ENCODE results near the gene FOXK2. TPM values are rescaled to one million over a fixed set of nuclear protein-coding genes. Genes with fewer than 3 reads are reported as not detected.
"Not testable (repeated sequence)": the region's sequence is repeated elsewhere in the genome, so short reads cannot be mapped to it uniquely, and the experiment has no call there.

Gene FOXK2
- total RNA-seq, 1 donor from 2014 or later, result 51.0 TPM

DNA sequence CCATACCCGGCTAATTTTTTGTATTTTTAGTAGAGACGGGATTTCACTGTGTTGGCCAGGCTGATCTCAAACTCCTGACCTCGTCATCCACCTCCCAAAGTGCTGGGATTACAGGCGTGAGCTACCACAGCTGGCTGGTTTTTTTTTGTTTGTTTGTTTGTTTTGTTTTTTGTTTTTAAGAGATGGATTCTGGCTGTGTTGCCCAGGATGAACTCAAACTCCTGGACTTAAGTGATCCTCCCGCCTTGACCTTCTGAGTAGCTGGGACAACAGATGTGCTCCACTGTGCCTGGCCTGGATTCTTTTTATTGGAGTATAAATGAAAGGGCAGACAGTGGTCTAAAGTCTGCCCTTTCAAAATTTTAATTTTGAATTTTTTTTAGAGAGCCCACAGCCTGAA is 44.7 kb downstream of the FOXK2 start:
- DNase-seq (ENCODE audit: low spot score), result no peak

DNA sequence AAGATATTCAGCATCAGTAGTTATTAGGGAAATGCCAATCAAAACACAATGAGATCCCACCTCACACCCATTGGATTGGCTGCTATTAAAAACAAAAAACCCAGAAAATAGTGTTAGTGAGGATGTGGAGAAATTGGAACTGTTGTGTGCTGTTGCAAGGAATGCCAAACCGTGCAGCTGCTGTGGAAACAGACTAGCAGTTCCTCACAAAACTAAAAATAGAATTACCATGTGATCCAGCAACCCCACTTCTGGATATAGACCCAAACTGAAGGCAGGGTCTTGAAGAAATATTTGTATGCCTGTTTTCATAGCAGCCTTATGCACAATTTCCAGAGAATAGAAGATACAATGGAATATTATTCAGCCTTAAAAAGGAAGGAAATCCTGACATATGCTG is 46.0 kb downstream of the FOXK2 start:
- no peak for DNase-seq (ENCODE audit: low spot score)

- no peak for DNase-seq (ENCODE audit: low spot score)
Observed at GRCh38 chr17:82566129-82566960, 46.8 kb downstream of the FOXK2 start.

DNA sequence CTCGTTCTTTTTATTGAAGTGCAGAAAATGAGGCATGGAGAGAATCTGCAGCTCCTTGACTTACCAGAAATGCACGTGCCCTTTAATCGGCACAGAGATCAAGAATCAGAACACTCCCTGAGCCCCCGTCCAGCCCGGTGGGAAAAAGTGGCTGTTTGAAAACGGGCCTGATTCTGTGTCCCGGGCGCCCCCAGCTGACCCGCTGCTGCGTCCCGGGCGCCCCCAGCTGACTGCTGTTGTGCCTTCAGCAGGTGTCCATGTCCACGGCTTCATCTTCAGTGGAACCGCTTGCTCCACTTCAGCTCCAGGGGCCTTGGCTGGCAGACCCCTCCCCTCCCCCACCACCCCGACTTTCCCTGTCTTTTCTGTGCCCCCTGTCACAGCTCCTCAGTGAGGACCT is 47.8 kb downstream of the FOXK2 start:
- DNase-seq (ENCODE audit: low spot score), result no peak

DNA sequence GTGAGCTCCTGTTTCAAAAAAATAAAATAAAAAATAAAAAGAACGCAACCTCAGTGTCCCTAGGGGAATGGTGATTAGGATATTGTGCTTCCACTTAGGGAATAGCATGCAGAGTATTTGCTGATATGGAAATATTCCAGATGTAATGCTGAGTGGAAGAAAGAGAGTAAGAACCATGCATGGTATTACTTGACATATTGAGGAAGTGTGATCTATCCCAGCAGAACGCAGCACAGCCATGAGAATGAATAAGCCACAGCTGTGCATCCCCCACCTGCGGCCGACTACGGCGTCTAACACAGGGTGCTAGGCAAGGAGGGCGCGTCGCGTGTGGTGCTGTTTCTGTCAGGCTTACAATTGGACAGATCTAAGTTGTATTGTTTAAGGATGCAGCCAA is 49.5 kb downstream of the FOXK2 start:
- no peak for DNase-seq (ENCODE audit: low spot score)

DNA sequence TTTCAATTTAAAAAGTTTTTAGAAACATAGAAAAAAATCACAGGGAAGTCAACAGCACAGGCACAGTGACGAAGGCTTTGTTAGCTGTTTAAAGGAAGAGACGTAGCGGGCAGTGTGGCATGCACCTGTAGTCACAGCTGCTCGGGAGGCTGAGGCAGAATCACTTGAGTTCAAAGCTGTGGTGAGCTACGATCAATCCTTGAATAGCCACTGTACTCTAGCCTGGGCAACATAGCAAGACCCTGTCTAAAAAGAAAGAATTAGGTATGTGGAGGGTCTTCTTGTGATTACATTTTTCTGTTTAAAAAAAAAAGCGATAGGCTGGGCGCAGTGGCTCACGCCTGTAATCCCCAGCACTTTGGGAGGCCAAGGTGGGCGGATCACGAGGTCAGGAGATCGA is 50.1 kb downstream of the FOXK2 start:
- DNase-seq (ENCODE audit: low spot score), result no peak

DNA sequence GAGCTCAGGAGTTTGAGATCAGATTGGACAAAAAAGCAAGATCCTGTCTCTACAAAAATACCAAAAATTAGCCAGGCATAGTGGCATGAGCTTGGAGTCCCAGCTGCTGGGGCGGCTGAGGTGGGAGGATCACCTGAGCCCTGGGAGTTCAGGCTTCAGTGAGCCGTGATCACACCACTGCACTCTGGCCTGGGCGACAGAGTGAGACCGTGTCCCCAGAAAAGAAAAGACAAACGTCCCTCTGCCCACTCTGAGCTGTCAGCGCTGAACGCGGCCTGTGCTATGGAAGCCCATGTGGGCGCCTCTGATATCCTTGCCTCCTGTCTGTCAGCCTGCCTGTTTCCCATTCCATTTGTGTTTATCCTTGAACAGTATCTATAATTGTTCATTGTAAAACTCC is 50.7 kb downstream of the FOXK2 start:
- no peak for DNase-seq (ENCODE audit: low spot score)

- DNase-seq (ENCODE audit: low spot score), result no peak
Observed at GRCh38 chr17:82571855-82572254, 52.3 kb downstream of the FOXK2 start.

- no peak for DNase-seq (ENCODE audit: low spot score)
Observed at GRCh38 chr17:82574041-82574440, 54.5 kb downstream of the FOXK2 start.

- not testable (repeated sequence) for DNase-seq (ENCODE audit: low spot score)
Observed at GRCh38 chr17:82575581-82576221, 56.2 kb downstream of the FOXK2 start.

DNA sequence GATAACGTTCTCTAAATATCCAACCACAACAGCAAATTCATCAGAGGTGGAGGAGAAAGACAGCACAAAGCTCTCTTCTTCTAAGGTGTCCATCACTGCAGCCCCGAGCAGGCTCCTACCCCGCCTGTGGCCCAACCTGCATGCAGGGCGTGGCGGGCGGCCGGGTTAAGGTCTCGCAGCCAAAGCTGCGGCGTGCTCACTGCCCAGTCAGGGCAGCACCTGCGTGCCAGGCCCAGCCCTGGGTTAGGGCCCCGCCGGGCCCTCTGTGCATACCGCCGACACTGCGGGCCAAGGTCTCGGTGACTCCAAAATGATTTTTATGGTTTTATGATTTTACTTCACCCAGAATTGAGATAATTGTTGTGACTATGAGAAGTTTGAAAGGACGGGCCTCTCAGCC is 57.8 kb downstream of the FOXK2 start:
- DNase-seq (ENCODE audit: low spot score), result no peak

- DNase-seq (ENCODE audit: low spot score), result not testable (repeated sequence)
Observed at GRCh38 chr17:82579969-82580368, 60.4 kb downstream of the FOXK2 start.

GRCh38 chr17:82582213-82582612 is 62.7 kb downstream of the FOXK2 start:
- DNase-seq (ENCODE audit: low spot score), result no peak

DNA sequence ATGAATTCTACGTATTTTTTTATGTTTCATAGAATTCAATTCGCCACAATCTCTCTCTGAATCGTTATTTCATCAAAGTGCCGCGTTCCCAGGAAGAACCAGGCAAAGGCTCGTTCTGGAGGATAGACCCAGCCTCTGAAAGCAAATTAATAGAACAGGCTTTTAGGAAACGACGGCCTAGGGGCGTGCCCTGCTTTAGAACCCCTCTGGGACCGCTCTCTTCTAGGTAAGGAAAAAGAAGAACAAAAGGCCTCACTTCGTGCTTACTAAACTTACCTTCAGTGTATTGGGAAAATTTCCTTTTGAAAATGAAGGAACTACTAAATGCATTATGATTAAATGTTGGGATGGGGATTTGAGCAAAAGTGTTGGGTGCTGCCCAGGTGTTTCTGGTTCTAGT is 63.2 kb downstream of the FOXK2 start:
- no peak for DNase-seq (ENCODE audit: low spot score)

- no peak for DNase-seq (ENCODE audit: low spot score)
Observed at GRCh38 chr17:82583720-82584234, 64.2 kb downstream of the FOXK2 start.

DNA sequence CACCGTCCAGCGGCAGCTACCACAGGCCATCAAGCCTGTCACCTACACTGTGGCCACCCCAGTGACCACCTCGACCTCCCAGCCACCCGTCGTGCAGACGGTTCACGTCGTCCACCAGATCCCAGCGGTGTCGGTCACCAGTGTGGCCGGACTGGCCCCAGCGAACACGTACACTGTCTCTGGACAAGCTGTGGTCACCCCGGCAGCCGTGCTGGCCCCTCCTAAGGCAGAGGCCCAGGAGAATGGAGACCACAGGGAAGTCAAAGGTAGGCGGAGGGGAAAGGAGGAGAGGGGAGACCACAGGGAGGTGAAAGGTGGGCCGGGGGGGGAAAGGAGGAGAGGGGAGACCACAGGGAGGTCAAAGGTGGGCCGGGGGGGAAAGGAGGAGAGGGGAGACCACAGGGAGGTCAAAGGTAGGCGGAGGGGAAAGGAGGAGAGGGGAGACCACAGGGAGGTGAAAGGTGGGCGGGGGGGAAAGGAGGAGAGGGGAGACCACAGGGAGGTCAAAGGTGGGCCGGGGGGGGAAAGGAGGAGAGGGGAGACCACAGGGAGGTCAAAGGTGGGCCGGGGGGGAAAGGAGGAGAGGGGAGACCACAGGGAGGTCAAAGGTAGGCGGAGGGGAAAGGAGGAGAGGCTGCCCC is 66.5 kb downstream of the FOXK2 start:
- not testable (repeated sequence) for DNase-seq (ENCODE audit: low spot score)

DNA sequence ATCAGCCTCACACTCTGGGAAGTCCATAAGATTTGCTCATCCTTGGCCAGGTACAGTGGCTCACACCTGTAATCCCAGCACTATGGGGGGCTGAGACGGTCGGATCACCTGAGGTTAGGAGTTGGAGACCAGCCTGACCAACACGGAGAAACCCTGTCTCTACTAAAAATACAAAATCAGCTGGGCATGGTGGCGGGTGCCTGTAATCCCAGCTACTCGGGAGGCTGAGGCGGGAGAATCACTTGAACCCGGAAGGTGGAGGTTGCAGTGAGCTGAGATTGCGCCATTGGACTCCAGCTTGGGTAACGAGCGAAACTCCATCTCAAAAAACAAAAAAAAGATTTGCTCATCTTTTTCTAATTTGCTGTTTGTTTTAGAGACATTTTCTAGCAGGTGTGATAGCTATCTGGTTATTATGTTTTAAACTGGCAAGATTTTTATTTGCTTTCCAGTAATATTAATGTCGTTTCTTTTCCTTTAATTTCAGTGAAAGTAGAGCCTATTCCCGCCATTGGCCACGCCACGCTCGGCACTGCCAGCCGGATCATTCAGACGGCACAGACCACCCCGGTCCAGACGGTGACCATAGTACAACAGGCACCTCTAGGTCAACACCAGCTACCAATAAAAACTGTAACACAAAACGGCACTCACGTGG is 67.2 kb downstream of the FOXK2 start:
- no peak for DNase-seq (ENCODE audit: low spot score)

DNA sequence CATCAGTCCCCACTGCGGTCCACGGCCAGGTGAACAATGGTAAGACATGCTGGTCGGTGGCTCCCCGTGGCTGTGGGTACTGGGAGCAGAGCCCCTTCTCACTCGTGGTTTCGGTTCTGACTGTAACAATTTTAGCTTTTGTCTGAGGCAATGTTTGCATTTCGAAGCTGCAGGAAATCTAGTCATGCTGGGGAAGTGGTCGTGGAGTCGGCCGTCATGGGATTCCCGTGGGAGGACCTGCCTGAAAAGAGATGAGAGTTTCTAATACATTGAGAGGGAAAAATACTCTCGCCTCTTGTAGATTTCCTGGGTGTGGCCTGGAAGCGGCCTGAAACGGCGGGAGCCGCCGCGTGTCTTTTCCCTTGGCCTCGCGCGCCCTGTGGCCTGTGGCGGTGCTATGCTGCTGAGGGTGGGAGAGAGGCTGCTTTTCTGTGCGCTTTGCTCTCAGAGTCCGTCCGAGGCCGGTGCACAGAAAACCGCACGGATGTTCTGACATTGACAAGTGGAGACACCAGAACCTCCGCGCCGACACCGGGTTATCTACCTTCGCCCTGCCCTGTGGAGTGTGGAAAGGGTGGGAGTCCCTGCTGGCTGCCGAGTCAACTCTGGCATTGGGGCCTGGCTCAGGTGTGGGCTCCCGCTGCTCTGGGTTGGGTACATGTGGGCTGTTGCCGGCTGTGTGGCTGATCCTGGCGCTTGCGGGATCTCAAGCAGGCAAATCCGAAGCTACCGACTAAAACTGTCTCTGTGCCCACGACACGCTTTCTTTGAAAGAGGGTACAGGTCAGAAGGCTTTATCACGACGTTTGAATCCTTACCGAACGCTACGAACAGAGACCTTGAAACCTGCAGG is 67.9 kb downstream of the FOXK2 start:
- DNase-seq (ENCODE audit: low spot score), result no peak

DNA sequence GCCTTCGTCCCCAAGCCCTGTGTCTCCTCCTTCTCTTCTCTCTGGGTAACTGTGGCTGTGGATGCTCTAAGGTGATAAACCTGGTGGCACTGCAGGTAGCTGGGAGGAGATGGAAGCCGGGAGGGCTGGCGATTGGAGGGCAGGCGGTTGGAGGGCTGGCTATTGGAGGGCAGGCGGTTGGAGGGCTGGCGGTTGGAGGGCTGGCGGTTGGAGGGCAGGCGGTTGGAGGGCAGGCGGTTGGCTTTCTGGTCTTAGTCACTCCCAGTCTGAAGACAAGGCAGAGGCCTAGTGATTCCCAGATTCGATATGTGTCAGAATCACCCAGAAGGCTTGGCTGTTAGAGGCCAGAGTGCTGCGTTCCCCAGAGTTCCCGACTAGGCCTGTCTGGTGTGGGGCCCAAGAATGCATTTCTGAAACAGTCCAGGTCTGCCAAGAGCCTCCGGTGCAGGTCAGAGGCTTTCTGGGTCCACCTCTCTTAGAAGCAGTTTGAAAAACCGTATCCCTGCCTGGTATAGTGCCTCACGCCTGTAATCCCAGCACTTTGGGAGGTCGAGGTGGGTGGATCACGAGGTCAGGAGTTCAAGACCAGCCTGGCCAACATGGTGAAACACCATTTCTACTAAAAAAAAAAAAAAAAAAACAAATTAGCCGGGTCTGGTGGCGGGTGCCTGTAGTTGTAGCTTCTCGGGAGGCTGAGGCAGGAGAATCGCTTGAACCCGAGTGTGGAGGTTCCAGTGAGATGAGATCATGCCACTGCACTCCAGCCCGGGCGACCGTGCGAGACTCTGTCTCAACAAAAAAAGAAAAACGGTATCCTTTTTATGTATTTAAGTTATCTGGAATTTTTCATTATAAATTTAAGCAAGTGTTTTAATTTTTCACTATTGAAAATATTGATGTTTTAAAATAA is 69.0 kb downstream of the FOXK2 start:
- no peak for DNase-seq (ENCODE audit: low spot score)

DNA sequence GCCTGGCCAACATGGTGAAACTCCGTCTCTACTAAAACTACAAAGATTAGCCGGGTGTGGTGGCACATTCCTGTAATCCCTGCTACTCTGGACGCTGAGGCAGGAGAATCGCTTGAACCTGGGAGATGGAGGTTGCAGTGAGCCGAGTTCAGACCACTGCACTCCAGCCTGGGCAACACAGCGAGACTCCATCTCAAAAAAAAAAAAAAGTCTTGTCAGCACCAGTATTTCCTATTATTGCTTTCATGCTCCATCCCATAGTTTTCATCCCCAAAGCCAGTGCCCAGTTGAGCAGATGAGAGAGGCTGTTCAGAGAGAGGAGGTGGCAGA is 70.3 kb downstream of the FOXK2 start:
- DNase-seq (ENCODE audit: low spot score), result no peak

Data from mucosa of gallbladder (tissue), 1 donor.